Central memory CD4-positive, alpha-beta T cell (primary cell): ENCODE results near the gene NT5C2.

Experiments used
- DNase-seq: peaks from one replicate; pipeline ENCODE4 v3.0.0; 2022

Gene NT5C2

DNA sequence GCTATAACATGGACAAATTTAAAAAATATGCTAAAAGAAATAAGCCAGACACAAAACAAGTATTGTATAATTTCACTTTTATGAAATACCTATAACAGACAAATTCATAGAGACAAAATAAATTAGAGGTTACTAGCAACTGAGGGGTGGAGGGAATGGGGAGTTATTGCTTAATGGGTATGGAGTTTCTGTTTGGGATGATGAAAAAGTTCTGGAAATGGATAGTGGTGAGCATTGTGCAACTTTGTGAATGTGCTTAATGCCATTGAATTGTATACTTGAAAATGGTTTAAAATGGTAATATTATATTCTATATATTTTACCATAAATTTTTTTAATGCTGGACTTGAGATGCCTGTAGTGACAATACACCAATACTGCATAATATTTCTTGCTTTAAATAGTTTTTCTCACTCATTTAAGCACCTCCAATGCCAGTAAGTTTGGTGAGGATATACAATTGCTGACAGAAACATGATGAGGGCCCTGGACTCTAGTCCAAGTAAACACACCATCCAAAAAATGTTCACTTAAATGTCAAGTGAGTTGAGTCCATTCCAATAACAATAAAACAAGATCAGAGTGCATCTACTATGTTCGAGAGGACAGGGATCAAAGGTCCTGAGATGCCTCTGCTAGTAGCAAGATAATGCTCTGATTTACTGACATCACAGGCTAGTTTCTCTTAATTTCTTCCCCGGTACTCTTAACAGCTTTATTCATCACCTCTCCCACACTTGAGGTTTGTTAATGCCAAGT, 71.9 kb downstream of the NT5C2 start:
- DNase-seq = no peak

- no peak for DNase-seq
Measured at GRCh38 chr10:103120546-103120945, 72.5 kb downstream of the NT5C2 start.

DNA sequence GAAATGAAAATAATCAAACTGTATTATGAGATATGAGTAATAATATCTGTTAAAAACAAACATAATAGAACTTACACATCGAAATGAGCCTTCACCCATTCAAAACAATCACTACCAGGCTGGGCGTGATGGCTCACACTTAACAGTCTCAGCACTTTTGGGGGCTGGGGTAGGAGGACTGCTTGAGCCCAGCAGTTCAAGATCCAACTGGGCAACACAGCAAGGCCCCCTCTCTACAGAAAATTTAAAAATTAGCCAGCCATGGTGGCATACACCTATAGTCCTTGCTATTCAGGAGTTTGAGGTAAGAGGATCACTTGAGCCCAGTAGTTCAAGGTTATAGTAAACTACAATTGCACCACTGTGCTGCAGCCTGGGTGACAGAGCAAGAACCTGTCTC, 75.8 kb downstream of the NT5C2 start:
- DNase-seq = no peak

GRCh38 chr10:103114876-103115275, 78.2 kb downstream of the NT5C2 start:
- DNase-seq = no peak

- DNase-seq = no peak
Measured at GRCh38 chr10:103111918-103112877, 80.9 kb downstream of the NT5C2 start.

- DNase-seq = no peak
Measured at GRCh38 chr10:103111031-103111917, 81.8 kb downstream of the NT5C2 start.

GRCh38 chr10:103110407-103110806, 82.7 kb downstream of the NT5C2 start:
- DNase-seq = no peak

DNA sequence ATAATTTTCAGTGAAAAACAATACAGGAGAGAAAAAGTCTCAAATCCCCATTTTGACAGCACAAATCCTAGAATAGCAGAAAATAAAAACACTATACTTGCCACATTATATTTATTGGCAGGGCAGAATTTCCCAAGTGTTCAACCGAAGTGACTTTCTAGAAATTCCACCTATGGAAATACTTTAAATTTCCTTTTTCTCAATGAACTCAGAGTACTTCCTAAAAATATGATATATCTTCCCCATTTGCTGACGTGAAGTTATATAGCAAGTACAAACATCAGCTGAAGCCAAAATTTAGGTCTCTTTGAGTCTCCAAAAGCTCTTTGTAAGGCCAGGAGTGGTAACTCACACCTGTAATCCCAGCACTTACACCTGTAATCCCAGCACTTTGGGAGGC, 83.3 kb downstream of the NT5C2 start:
- DNase-seq = no peak

DNA sequence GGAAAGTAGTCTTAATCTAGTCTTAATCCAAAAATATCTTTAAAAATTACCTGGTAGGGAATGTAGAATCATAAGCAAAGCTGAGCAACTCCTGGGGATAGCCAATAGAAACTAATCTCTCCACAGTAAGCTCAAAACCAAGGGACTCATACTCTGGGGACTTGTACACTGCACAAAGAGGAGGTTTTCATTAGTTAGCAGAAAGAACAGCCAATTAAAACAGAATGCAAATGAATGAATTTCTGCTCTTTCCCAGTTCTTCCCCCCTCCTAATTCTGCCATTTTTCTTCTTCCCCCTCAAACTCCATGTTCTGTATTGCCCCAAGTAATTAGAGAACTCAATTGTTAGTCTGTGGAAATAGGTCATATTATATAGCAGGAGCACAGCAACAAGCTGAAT, 86.5 kb downstream of the NT5C2 start:
- no peak for DNase-seq

- DNase-seq = no peak
Measured at GRCh38 chr10:103105462-103105861, 87.6 kb downstream of the NT5C2 start.

DNA sequence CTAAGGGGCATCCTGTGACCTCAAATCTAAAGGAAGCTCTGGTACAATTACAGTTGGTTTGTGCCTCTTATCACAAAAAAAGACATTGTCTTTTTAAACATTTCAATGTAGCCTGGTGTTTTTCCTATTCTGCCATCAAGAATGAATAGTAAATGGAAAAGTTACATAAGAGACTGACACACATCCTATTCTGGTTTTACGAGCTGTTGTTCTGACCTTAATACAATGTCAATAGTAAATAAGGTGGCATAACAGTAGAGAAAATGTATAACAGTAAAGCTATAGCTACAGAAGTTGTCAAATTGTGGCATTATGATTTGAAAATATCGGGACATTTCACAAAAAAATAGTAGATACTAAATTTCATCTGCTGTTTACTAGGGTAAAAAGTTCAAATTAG, 88.4 kb downstream of the NT5C2 start:
- DNase-seq = no peak

DNA sequence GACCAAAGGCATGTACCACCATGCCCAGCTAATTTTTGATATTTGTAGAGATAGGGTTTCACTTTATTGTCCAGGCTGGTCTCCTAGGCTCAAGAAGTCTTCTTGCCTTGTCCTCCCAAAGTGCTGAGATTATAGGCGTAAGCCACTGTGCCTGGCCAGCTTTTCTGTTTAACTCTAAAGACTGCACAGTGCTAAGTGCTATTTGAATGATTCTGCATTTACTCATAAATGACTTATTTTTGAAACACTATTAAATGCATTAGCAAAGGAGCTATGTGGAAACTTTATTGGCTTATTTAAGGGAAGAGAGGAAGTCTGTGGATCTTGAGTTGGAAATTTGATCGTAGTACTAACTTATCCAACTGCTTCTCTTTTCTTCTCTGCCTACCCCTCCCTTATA, 89.1 kb downstream of the NT5C2 start:
- no peak for DNase-seq

- DNase-seq = no peak
Measured at GRCh38 chr10:103102195-103102594, 90.9 kb downstream of the NT5C2 start.

GRCh38 chr10:103100620-103101019, 92.5 kb downstream of the NT5C2 start:
- DNase-seq = no peak

DNA sequence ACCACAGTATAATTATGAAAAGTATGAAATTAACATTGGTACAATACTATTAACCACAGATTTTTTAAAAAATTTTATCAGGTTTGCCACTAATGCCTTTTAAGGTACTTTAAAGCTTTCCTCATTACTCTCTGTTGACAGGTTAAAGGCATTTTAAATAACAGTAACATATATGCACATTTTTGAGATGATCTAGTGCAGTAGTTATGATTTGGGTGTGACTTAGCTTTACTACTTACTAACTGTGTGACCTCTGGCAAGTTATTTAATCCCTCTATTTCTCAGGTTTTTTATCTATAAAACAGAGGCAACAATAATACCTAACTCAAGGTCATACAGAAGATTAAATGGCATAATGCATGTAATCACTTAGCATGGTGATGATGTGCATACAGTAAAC, 94.8 kb downstream of the NT5C2 start:
- no peak for DNase-seq

GRCh38 chr10:103096130-103096529, 96.9 kb downstream of the NT5C2 start:
- DNase-seq = no peak

DNA sequence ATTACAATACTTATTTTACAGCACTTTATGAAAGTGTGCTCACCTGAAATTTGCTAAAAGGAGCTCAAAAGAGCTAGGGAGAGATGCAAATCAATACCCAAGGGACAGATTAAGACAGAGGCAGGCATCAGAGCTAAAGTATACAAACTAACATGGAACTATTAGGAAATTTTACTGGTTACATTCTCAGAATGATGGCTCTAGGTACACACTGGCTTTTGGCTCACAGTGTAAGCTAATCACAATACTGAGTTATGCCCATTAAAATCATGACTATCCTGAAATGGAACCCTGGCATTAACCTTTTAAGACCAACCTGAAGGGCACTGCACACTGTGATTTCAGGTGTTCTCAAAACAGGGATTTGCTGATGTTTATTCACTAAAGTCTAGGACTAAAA, 98.1 kb downstream of the NT5C2 start:
- DNase-seq = no peak

DNA sequence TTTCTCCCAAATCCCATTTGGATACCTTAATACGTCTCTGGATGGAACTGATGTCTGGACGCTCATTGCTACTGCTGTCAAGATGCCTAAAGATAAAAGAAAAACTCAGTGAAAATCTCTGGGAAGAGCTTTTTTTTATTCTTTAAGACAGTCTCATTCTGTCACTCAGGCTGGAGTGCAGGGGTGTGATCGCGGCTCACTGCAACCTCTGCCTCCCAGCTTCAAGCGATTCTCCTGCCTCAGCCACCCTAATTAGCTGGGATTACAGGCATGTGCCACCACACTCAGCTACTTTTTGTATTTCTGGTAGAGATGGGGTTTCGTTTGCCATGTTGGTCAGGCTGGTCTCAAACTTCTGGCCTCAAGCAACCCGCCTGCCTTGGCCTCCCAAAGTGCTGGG, 102.2 kb downstream of the NT5C2 start:
- DNase-seq = no peak

DNA sequence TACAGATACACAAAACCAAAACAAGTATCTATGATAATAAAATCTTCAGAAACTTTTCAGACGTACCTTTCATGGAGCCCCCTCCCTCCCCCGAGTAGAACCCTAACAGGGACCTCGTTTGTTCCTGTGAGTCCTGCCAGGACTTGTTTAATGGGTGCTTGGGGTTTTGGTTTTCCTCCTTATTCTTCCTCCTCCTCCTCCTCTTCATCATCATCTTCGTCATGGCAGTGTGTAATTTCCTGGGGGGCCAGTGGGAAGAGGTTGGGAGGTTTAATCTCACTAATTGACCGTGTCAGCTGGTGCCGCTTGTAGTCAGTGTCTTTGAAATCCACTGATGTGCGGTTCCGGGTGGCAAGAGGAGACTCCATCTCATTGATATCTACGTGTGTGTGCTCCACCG, 103.6 kb downstream of the NT5C2 start:
- no peak for DNase-seq

GRCh38 chr10:103086799-103087198, 106.3 kb downstream of the NT5C2 start:
- no peak for DNase-seq

DNA sequence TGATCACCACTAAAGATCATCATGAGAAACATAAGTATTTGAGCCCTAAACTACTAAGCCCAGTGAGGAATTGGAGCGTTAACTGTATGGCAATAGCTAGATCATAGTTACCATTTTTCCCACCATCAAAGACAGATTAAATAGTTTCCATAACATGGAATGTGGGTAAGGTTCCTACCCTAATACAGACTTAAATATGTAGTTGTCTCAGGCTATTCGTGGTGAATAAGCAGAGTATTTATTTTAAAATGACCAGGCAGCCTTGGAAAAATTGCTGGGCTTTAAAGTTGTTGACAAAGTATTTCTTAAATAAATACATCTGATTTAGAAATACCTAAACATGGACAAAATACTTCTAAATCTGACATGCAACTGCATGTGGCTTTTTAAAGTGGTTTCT, 106.8 kb downstream of the NT5C2 start:
- DNase-seq = no peak

DNA sequence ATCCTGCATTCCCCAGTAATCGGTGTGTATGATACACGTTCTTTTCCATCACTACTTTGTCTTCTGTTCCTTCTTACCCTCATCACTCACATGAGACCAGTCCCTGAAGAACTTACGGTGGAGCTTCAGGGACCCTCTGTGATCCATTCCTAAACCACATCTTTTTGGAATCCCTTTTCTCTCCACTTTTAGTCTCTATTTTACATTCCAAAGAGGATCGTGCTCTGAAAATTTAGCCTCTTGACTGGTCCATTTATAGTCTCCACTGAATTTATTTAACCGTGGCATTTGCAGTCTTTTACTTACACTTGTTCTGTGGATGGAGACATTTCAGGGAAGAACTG, 109.1 kb downstream of the NT5C2 start:
- DNase-seq = no peak
